GM12873 (cell line): ENCODE results near the gene ARHGAP45.

Experiments used
- CTCF ChIP-seq: IDR thresholded peaks from 2 replicates; pipeline ENCODE4 v1.5.1; 2012; ENCODE audit warnings: low read depth, mild to moderate bottlenecking, moderate library complexity, low read length, control low read depth; ENCODE audit not compliant: insufficient read depth; ENCODE audit errors: missing control alignments

The ARHGAP45 gene

DNA sequence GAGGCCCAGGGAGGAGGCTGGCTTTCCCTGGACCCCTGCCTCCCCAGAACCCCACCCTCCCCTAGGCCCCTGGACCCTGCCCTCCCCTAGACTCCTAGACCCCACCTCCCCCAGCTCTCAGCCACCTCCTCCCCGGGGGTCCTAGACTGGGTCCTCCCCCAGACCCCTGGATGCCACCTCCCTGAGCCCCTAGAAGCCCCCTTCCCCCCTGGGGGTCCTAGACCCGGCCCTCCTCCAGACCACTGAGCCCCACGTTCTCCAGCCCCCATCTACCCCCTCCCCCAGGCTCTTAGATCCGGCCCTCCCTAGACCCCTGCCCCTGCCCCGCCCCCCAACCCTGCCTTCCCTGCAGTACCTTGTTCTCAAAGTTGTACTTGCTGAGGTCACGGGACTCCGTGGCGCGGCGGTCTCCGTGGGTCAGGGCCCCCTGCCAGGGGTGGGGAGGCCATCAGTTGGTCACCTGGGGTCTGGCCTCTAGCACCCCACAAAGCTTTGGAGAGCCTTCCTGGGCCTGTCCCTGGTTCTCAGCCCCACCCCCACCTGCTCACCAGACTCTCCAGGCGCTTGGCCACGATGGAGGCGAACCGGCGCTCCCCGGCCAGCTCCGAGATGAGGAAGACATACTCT is 44.8 kb downstream of the ARHGAP45 start:
- TF ChIP-seq CTCF, result no peak

DNA sequence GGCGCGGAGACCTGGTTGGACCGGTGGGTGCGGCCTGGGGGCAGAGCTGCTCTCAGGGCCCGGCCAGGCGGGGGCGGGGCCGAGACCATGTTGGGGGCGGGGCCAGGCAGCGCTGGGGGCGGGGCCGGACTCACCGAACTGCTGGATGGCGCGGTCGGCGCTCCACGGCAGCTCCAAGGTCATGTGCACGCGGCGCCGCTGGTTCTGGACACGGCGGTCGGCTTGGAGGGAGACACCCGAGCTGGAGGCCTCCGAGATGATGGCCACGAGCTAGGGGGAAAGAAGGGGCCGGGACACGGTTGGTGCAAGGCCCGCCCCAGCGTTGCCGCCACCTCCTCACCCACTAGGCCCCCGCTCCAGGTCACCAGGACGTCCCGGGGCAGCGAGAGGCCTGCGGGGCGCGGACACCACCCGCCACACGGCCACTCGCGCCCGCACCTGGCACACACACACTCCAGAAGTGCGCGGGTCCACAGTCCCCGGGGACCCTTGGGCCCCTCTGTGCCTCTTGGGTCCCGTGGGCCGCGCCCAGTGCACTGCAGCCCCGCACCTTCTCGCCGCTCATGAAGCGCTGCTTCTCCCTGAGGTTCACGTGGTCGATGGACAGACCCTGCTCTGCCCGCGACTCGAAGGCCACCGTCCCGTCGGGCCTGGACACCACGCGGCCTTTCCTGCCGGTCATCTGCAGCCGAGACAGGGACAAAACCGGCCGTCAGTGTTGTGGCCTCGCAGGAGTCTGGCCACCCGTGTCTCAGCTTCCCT is 45.5 kb downstream of the ARHGAP45 start:
- TF ChIP-seq CTCF, result no peak

GRCh38 chr19:1113030-1113985 is 46.3 kb downstream of the ARHGAP45 start:
- peak; percentile 90 for TF ChIP-seq CTCF

DNA sequence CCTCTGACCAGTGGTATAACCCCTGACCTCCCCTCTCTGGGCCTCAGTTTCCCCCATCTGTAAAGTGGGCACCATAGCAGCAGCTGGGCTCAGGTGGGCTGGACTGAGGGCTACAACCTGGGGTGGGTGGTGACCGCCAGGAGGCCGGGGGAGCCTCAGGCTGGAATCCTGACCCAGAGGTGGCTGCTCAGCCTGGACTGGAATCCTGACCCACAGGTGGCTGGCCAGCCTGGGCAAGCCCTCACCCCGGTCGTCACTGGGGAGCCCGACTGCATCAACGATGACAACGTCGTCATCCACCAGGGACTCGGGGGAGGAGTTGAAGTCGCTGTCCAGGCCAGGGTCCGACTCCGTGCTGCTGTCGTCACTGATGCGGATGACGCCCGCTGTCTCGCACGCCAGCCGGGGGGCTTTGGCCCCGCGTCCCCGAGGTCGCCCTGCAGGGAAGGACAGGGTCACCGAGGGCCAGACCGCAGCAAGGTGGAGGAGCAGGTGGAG is 47.1 kb downstream of the ARHGAP45 start:
- no peak for TF ChIP-seq CTCF

DNA sequence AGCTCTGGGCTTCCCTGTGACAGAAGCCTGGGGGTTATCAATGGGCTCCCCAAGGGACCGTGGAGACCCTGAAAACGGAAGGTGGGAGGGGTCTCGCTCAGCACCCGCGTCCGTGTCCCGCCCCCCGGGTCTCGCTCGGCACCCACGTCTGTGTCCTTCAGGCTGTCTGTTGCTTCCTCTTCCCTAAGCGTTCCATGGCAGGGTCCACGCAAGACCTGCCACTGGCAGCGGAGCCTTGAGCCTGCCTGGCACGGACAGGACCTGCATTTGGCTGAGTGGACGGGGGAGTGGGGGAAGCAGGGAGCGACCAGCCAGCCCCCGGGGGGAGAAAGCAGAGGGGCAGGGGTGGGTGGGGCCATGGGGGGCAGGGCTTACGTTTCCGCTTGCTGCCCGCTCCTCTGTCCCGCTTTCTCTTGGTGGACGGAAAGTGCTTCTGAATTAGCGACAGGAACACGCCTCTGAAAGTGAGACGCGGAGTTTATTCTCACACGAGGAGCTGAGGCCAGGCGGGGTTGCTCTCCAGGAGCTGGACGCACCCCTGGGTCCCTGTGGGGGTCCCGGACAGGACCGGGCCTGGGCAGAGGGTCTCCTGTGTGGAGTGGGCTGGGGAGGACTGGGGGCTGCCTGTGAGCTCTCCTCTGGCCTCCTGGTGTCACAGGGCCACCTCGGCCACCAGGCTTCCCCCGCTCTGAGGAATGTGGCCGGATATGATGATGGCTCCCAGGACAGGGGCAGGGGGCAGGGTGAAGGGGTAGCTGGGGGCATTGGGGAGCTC is 48.9 kb downstream of the ARHGAP45 start:
- no peak for TF ChIP-seq CTCF

DNA sequence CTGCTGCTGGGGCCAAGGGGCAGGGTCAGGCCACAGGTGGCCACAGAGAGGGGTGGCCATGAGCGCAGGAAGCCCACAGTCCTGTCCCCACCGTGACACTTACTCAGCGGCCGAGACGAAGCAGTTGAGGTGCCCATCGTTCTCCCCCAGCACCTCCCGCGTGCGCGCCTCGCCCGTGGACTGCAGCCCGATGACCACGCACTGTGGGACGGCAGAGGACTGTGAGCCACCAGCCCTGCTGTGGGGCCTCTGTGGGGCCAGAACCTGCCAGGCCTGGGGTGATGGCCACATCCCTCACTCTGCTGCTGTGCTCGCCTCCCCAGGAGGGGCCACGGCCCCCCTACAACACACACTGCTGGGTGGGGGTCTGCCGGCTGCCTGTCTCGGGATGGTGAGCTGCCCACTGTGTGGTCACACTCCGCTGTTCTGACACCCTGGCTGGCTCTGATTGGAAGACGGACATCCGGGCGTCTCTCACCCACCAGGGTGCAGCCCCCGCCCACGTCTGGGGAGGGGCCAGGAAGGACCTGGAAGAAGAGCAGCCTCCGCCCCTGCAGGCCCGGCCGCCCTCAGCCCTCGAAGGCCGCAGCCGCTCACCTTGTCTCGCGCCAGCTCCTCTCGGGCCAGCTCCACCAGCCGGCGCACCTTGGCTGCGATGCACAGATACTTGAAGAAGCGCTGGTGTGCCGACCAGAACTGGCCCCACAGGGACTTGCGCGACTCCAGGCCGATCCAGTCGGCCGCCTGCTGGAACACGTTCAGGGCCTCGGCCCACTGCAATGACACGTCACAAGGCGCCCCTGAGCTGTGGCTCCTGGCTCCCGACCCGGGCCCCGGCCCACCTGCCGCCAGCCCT is 50.0 kb downstream of the ARHGAP45 start:
- TF ChIP-seq CTCF, result no peak
